Neuronal stem cell (in vitro differentiated cells): ENCODE measurements around the gene UGT1A7.
A peak's percentile ranks its signal among the peaks of the same experiment; 100 is the strongest.

ENCODE experiments used
- DNase-seq: peaks from one replicate; pipeline ENCODE4 v3.0.0-alpha.2; 2013; ENCODE audit warnings: low spot score
- H2AFZ ChIP-seq: one replicate; pipeline ENCODE4 v1.6.1; 2013; ENCODE audit warnings: mild to moderate bottlenecking, low read length, inconsistent platforms
- H2AK5ac ChIP-seq: 2 replicates; pipeline ENCODE4 v1.6.1; 2013; ENCODE audit warnings: low read depth, mild to moderate bottlenecking, inconsistent platforms, low read length, moderate library complexity, mixed read lengths
- H2BK120ac ChIP-seq: 2 replicates; pipeline ENCODE4 v1.6.1; 2013; ENCODE audit warnings: low read depth, mild to moderate bottlenecking, inconsistent platforms, low read length, moderate library complexity, mixed read lengths
- H2BK12ac ChIP-seq: one replicate; pipeline ENCODE4 v1.6.1; 2013; ENCODE audit warnings: low read length, inconsistent platforms
- H2BK15ac ChIP-seq: 2 replicates; pipeline ENCODE4 v1.6.1; 2013; ENCODE audit warnings: mild to moderate bottlenecking, low read length, inconsistent platforms, mixed read lengths
- H2BK5ac ChIP-seq: one replicate; pipeline ENCODE4 v1.6.1; 2013; ENCODE audit warnings: inconsistent platforms, mild to moderate bottlenecking, low read length, moderate library complexity
- H3K14ac ChIP-seq: one replicate; pipeline ENCODE4 v1.6.1; 2013; ENCODE audit warnings: low read length, inconsistent platforms
- H3K18ac ChIP-seq: 2 replicates; pipeline ENCODE4 v1.6.1; 2013; ENCODE audit warnings: low read length, inconsistent platforms
- H3K23ac ChIP-seq: 2 replicates; pipeline ENCODE4 v1.6.1; 2013; ENCODE audit warnings: low read depth, mild to moderate bottlenecking, mixed read lengths, low read length, inconsistent platforms; ENCODE audit not compliant: poor library complexity
- H3K27ac ChIP-seq: replicated peaks from 3 replicates; pipeline ENCODE4 v1.5.1; 2013; ENCODE audit warnings: low read length, inconsistent platforms
- H3K27me3 ChIP-seq, 3 experiments: 2 replicates each; pipeline ENCODE4 v1.6.1; 2013; ENCODE audit warnings: low read length in 3 of 3, mild to moderate bottlenecking in 2 of 3, inconsistent platforms in 1 of 3, low read depth in 1 of 3, mixed read lengths in 1 of 3, moderate library complexity in 1 of 3; ENCODE audit not compliant: control insufficient read depth in 3 of 3, insufficient read depth in 3 of 3
- H3K36me3 ChIP-seq, 2 donors: replicated peaks in 1 of 2; 2 replicates each; pipeline ENCODE4 v1.6.1; 2013; ENCODE audit warnings: low read length in 2 of 2; ENCODE audit not compliant: control insufficient read depth in 2 of 2, insufficient read depth in 2 of 2
- H3K4ac ChIP-seq: 2 replicates; pipeline ENCODE4 v1.6.1; 2013; ENCODE audit warnings: inconsistent platforms, mild to moderate bottlenecking, low read length, moderate library complexity
- H3K4me1 ChIP-seq, 2 donors: 1 replicate in 1 of 2; 2 replicates in 1 of 2; pipeline ENCODE4 v1.6.1; 2013; ENCODE audit warnings: low read length in 2 of 2, low read depth in 1 of 2; ENCODE audit not compliant: control insufficient read depth in 2 of 2, insufficient read depth in 1 of 2
- H3K4me2 ChIP-seq: one replicate; pipeline ENCODE4 v1.6.1; 2013; ENCODE audit warnings: mild to moderate bottlenecking, low read length, inconsistent platforms; ENCODE audit not compliant: insufficient read depth, poor library complexity, severe bottlenecking
- H3K4me3 ChIP-seq, 2 donors: 2 replicates each; pipeline ENCODE4 v1.5.1; 2013; ENCODE audit warnings: low read length in 2 of 2, mild to moderate bottlenecking in 2 of 2, inconsistent platforms in 1 of 2, moderate library complexity in 1 of 2
- H3K79me1 ChIP-seq: one replicate; pipeline ENCODE4 v1.6.1; 2013; ENCODE audit warnings: low read depth, mild to moderate bottlenecking, inconsistent platforms, low read length, moderate library complexity
- H3K9ac ChIP-seq: one replicate; pipeline ENCODE4 v1.6.1; 2013; ENCODE audit warnings: mild to moderate bottlenecking, low read depth, low read length, inconsistent platforms; ENCODE audit not compliant: poor library complexity
- H3K9me3 ChIP-seq, 2 donors: replicated peaks in 1 of 2; 2 replicates each; pipeline versions ENCODE3 to v1.6.1; 2013; ENCODE audit warnings: low read length in 2 of 2, mild to moderate bottlenecking in 2 of 2, inconsistent platforms in 1 of 2, low read depth in 1 of 2, mixed read lengths in 1 of 2, moderate library complexity in 1 of 2; ENCODE audit not compliant: control insufficient read depth in 2 of 2, insufficient read depth in 1 of 2
- H4K8ac ChIP-seq: one replicate; pipeline ENCODE4 v1.6.1; 2013; ENCODE audit warnings: low read depth, mild to moderate bottlenecking, inconsistent platforms, low read length, moderate library complexity
- H4K91ac ChIP-seq: one replicate; pipeline ENCODE4 v1.6.1; 2013; ENCODE audit warnings: low read length, low read depth, mild to moderate bottlenecking, inconsistent platforms; ENCODE audit not compliant: poor library complexity
- WGBS, 2 donors: extraction: QIAGEN DNeasy Blood & Tissue Kit; methylation state at CpG; one replicate each; pipeline ENCODE4 v1.1.7; 2013; ENCODE audit warnings: missing lambda C conversion rate in 2 of 2, mixed read lengths in 1 of 2; ENCODE audit not compliant: insufficient read length in 2 of 2, insufficient replicate concordance in 1 of 2; ENCODE audit errors: extremely low coverage in 2 of 2; 5-methylcytosine and 5-hydroxymethylcytosine counted together

Gene UGT1A7

GRCh38 chr2:233799716-233800115, 118.0 kb downstream of the UGT1A7 start:
- no peak overlapping the region for H3K4me3 ChIP-seq
- no peak overlapping the region for H2BK12ac ChIP-seq
- DNase-seq = no peak
- H2AFZ ChIP-seq = no peak overlapping the region
- H3K9me3 ChIP-seq = peaks cover 0 to 2% of the 10 kb centered on the region in 2 donors
- H3K36me3 ChIP-seq = no peaks in the 10 kb centered on the region
- H3K4me1 ChIP-seq = peaks cover 0 to 2% of the 10 kb centered on the region in 2 donors
- H3K4ac ChIP-seq = no peak overlapping the region
- H3K18ac ChIP-seq = no peak overlapping the region
- WGBS, 2 donors = no CpG with 5 or more reads among the region's 5 CpGs
- H2BK5ac ChIP-seq = no peak overlapping the region
- no peak overlapping the region for H3K23ac ChIP-seq
- no peak overlapping the region for H4K8ac ChIP-seq
- H3K27me3 ChIP-seq = peaks cover 0 to 10% (median 0%) of the 10 kb centered on the region in 3 experiments
- H3K79me1 ChIP-seq = no peaks in the 10 kb centered on the region
- H3K9ac ChIP-seq = no peak overlapping the region
- no peak overlapping the region for H3K4me2 ChIP-seq
- H2AK5ac ChIP-seq = no peak overlapping the region
- H2BK15ac ChIP-seq = no peak overlapping the region
- no peak overlapping the region for H3K27ac ChIP-seq
- H4K91ac ChIP-seq = no peak overlapping the region
- no peak overlapping the region for H2BK120ac ChIP-seq
- H3K14ac ChIP-seq = no peak overlapping the region

- Histone ChIP-seq H3K18ac (no peak overlapping the region), H2BK12ac (no peak overlapping the region), H4K91ac (no peak overlapping the region), H3K4me3 (no peak overlapping the region), H2AFZ (no peak overlapping the region), H2BK15ac (no peak overlapping the region), H3K4ac (no peak overlapping the region), H2AK5ac (no peak overlapping the region), H3K36me3 (no peaks in the 10 kb centered on the region), H3K14ac (no peak overlapping the region), H3K27ac (no peak overlapping the region), H3K23ac (no peak overlapping the region), H3K9me3 (peaks cover 0 to 2% of the 10 kb centered on the region in 2 donors), H3K4me1 (peaks cover 0 to 2% of the 10 kb centered on the region in 2 donors), H3K4me2 (no peak overlapping the region), H2BK120ac (no peak overlapping the region), H3K27me3 (peaks cover 0 to 10% (median 0%) of the 10 kb centered on the region in 3 experiments), H2BK5ac (no peak overlapping the region), H4K8ac (no peak overlapping the region), H3K9ac (no peak overlapping the region), H3K79me1 (no peaks in the 10 kb centered on the region)
- whole genome bisulfite sequencing, 2 donors = no CpG with 5 or more reads among the region's 7 CpGs
- no peak for DNase-seq
Measured at GRCh38 chr2:233800208-233800607, 118.5 kb downstream of the UGT1A7 start.

GRCh38 chr2:233801357-233802131, 119.8 kb downstream of the UGT1A7 start:
- Histone ChIP-seq H3K9ac (no peak overlapping the region), H3K14ac (peak overlapping the region; percentile 63), H2BK120ac (no peak overlapping the region), H3K9me3 (peaks cover 0 to 2% of the 10 kb centered on the region in 2 donors), H3K23ac (no peak overlapping the region), H2BK12ac (no peak overlapping the region), H3K27ac (no peak overlapping the region), H3K79me1 (no peaks in the 10 kb centered on the region), H2BK15ac (no peak overlapping the region), H2AK5ac (no peak overlapping the region), H4K91ac (no peak overlapping the region), H3K36me3 (no peaks in the 10 kb centered on the region), H3K4ac (no peak overlapping the region), H3K4me2 (no peak overlapping the region), H3K4me3 (no peak overlapping the region), H3K18ac (no peak overlapping the region), H3K4me1 (peaks cover 0 to 2% of the 10 kb centered on the region in 2 donors), H2AFZ (no peak overlapping the region), H2BK5ac (no peak overlapping the region), H4K8ac (no peak overlapping the region), H3K27me3 (peaks cover 0 to 10% (median 0%) of the 10 kb centered on the region in 3 experiments)
- no peak for DNase-seq
- WGBS, 2 donors = no CpG with 5 or more reads among the region's 9 CpGs

GRCh38 chr2:233802132-233802815, 120.6 kb downstream of the UGT1A7 start:
- Histone ChIP-seq H3K4ac (no peak overlapping the region), H3K36me3 (no peaks in the 10 kb centered on the region), H3K9ac (no peak overlapping the region), H4K91ac (no peak overlapping the region), H2BK15ac (no peak overlapping the region), H3K27me3 (peaks cover 0 to 10% (median 0%) of the 10 kb centered on the region in 3 experiments), H2AK5ac (no peak overlapping the region), H2BK12ac (no peak overlapping the region), H3K4me1 (peaks cover 0 to 2% of the 10 kb centered on the region in 2 donors), H3K14ac (no peak overlapping the region), H3K23ac (peak overlapping the region; percentile 62), H3K4me3 (no peak overlapping the region), H4K8ac (no peak overlapping the region), H2BK5ac (no peak overlapping the region), H2AFZ (no peak overlapping the region), H3K18ac (no peak overlapping the region), H3K79me1 (no peaks in the 10 kb centered on the region), H3K9me3 (peaks cover 0 to 2% of the 10 kb centered on the region in 2 donors), H3K4me2 (no peak overlapping the region), H3K27ac (no peak overlapping the region), H2BK120ac (no peak overlapping the region)
- DNase-seq = no peak
- WGBS, 2 donors = no CpG with 5 or more reads among the region's 3 CpGs
